ENCODE results near the gene VIPR1.

Gene VIPR1

DNA sequence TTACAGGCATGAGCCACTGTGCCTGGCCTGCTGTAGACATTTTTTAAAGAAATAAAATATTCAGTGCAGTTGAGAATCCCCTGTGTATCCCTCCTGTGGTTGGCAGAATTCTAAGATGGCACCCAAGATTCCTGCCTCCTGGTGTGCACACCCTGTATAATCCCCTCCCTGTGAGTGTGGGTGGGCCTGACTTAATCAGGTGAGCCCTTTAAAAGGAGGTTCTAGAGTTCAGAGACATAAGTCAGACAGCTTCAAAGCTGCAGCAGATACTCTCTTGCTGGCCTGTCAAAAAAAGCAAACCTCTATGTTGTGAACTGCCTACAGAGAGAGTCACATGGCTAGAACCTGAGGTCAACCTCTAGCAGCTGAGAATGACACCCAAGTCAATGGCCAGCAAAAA, 7.0 kb upstream of the VIPR1 start:
- DNase-seq: no peak

DNA sequence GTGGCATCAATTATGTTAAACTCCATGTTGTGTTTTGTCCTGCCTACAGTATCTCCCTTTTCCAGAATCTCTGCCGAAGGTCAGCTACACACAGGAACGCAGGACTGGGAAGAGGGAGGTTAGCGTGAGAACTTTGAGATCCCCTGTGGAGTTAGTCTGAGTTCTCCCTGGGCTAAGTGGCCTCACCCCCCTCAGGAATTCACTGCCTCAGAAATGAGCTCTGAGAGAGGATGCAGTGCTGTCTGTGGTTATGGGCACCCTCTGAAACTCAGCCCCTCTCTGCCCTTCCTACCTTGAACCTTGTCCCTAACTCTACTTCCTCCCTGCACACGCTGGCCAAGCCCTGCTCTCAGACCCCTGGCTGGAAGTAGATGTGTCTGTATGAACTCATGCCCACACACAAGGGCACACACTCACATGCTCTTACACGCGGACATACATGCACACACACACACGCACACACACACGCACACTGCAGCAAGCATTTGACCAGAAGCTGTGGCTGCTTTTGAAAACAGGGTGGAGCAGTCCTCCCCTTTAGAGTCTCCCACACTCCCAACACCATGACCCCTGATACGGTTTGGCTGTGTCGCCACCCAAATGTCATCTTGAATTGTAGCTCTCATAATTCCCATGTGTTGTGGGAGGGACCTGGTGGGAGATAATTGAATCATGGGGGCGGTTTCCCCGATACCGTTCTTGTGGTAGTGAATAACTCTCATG, 5.3 kb upstream of the VIPR1 start:
- no peak for DNase-seq

DNA sequence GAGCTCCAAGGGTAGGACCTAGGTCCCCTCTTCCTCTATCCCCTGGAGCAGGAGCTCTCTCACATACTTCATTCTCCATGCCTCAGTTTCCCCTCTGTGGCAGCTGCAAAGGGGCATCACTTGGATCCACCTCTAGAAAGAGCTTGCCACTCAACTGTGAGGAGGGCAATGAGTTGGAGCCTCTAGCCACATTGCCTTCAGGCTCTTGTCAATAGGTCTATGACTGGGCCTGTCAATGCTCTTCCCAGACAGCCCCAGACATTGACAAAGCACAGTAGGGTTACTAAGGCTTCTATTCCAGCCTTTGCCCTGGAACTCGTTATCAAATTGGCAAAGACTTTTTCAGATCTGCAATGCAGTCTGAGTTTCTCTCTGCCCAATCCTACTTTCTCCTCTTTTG, 4.4 kb upstream of the VIPR1 start:
- no peak for DNase-seq

DNA sequence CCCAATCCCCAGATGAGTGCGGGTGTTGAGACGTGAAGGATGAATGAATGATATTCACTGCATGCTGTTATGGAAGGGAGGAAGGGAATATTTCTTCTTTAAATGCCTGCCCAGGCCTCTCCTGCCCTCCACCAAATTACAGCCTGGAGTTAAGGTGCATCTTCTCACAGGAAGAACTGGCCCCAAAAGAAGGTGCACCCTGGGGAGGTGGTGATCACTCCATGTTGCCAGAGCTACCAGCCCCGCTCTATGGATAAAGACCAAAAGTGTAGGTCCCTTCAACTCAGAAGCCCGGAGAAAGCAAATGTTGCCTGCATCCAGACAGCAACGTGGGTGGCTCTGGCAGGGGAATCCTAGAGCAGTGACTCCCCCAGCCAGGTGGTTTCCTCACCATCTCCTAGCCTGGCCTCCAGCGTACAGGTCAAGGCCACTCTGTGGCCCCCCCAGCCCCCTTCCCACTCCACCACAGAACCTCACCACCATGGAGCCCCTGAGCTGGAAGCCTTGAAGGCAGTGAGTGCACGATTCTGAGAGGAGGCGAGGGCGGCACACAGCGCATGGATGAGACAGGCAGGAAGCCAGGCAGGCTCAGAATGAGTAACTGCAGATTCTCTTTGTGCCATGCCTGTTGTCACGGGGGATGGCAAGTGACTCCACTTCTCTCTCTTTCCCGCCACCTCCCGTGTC, 3.5 kb upstream of the VIPR1 start:
- no peak for DNase-seq

DNA sequence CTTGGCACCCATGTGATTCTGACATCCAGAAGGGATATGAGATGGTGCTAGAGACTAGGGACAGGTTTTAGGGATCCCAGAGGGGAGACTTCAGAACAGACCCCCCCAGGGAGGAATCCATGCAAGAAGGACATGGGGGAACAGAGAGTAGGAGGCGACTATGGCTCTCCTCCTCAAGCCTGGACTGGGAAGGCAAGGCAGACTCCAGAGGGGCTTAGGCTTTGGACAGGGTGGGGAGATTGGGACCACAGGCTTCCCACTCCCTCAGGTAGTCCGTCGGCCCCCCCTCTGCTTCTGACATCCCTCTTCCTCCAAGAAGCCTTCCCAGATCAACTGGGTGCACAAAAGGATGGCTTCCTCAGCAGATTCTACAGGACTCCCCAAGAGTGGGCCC, 3.0 kb upstream of the VIPR1 start:
- no peak for DNase-seq

DNA sequence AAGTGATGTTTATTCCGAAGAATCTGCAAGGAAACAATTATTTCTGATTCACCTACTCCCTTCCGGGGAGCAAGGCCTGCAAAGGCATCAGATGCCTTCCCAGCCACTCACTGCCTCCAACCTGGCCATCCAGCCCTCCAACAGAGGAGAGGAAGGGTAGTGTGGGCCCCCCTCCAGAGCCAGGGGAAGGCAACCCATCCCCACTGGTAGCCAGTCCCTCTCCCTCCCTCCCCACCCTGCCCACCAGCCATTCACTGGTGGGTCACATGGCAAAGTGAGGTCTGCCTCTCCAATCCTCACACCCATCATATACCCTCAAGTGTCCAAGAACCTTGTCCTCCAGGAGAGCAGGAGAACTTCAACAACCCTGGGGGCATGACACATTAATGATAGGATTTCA, 2.4 kb upstream of the VIPR1 start:
- DNase-seq: no peak

DNA sequence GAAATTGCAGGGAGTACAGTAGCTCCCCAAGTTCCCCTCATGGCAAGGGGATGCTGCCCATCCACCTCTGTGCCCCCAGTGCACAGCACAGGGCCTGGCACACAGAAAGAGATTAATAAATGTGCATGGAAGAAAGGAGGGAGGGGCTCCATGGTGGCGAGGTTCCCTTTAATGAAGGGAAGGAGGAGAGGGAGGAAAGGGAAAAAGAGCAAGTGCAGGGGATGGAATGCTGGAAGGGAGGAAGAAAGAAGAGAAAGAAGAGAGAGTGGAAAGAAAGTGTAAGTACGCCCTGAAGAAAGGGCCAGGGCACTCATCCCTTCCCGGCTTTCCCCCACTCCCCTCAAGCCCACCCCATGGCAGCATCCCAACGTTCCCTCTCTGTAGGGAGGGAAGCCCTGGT, 1.5 kb upstream of the VIPR1 start:
- DNase-seq: no peak

DNA sequence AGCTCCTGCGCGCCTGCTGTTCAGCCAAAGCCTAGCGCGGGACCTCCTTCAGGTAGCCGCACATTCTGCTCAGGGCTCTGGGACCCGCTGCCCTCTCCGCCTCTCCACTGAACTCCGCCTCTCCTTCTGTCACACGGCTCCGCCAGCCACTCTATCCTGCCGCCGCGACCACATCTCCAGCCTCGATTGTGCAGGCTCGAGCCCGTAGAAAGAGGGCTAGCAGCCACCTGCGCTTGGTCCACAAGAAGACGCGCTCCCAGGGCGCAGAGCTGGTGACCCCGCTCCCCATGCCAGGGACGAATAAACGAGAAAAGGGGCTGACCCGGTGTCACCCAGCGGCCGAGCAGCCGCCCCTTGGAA, 1.1 kb upstream of the VIPR1 start:
- DNase-seq: no peak

DNA sequence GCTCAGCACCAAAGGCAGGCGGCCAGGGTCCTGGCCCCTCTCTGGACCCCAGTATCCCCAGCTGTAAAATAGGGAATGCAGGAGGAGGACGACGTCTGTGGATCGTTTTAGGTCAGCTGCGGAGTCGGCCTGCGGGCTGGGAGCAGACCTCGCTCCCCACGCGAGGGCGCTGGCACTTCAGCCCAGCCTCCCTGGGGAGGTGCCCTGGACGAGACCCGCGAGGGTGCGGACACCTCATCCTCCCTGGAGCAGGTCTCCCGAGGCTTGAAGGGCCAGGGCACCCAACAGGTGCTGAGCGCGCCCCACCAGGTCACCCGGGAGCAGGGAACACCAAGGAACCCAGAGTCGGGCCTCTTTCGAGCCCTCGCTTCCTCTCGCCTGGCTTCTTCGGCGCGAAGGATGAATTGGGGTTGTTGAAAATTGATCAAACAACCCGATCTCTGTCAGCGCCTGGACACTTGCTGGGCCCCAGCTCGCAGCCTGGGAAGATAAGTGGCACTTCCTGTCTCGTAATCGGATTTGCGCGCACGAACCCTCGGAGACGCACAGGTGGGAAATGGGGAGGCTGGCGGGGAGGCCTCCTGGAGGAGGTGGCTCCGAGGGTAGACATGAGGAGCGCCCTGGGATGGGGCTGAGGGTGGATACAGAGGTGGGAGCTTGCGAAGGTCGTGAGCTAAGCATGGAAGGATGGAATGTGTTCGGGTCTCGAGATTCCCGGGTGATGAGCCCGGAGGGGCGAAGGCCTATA, 588 bp upstream of the VIPR1 start:
- DNase-seq: no peak

DNA sequence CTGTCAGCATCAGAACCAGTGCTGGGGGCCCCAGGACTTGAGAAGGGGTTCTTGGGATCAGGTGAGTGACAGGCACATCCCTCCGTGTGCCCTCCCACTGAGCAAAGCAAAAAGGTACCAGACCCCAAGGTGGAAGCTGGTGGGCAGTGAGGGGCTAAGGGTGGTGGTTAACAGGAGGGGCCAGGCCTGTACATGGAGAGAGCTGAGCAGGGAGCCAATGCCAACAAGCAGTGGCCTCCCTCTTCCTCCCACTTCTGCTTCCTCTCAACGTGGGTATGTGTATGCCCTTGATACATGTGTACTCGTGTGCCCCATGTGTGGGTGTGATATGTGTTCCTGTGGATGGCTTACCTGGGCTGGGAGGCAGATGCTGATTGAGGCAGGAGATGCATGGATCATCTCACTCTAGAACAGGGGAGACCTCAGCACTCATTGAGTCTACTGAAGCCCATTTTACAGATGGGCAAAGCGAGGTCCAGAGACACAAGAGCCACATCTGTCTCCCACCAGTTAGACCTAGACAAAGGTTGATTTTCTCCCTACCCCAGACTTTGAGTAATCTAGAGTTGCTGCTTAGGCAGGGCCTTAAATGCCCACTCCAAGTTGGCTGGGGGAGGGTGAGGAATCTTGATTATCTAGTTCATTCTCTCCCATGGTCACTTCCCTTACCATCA, 945 bp downstream of the VIPR1 start:
- no peak for DNase-seq

DNA sequence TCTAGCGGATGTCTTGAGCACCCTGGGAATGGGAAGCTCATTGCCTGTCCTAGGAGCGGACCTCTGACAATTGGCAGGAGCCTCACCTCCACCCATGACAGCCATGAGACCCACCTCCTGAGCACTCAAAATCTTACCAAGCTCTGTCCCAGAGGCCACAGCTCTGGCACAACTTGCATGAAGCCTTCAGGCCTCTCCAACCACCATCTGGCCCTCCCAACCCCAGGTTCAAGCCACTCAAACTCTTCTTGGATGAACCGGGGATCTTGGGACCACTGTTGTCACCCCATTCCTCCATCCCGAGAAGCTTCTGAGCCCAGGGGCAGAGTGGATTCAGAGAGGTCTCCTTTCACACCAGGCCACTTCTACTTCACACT, 1.5 kb downstream of the VIPR1 start:
- DNase-seq: no peak

DNA sequence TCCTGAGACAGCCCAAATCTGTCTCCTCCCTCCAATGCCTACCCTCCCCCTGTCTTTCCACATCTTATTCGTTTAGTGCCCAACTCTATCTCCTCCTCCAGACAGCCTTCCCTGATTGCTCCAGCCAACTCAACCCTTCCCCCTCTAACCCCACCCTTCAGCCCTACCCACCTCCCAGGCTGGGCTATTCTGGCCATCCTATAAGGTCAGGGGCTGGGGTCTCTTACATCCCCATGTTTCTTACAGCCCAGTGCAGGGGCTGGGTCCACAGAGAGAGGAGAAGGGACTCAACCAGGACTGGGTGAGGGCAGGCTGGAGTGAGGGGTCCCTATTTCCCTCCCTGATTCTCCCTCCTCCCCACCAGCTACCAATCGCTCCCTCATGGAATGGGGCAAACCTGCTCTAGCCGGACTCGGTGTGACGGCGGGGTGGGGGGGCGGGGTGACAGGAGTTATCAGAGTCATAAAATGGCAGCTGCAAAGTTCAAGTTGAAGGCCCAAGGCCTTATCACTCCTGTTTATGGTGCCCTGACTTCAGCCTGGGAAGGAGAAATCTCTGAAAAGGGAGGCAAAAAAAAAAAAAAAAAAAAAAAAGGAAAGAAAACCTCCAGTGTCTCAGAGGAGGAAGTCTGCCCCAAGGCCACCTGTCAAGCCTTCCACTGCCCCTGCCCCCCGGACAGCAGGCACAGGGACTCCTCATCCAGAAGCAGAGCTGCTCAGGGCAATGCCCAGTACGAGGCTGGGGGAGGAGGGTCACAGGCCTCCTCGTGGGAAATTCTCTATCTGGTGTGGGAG, 2.1 kb downstream of the VIPR1 start:
- no peak for DNase-seq

DNA sequence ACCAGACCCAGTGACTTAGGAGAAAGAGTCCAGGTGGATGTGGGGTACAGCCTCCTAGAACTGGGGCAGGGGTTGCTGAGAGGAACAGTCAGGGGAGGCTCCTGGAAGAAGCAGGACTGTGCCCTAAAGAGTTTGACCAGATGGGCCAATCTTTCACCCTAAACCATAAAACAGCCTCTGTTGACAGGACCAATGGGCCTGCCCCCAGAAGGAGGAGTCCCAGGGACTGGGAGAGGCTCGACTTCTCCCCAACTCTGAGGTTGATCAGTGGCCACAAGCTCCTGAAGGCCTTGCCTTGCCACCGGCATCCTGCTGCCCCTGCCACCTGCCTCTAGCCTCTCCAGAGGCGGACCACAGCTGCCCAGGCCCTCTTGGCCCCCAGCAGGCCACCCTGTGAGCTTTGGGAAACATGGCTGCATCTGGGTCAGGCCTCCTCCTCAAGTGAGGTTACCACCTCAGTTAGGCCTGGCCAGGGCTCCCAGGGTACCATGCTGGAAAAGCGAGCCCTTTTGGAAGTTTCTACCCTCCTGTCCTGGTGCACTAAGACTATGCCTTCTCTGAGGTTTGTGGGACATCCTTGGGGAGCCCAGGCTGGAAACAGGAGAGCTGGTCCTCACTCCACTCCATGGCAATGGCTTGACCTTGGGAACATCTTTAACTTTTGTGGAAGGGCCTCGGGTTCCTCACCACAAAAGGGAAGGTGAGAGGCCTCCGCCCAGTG, 2.8 kb downstream of the VIPR1 start:
- DNase-seq: no peak

DNA sequence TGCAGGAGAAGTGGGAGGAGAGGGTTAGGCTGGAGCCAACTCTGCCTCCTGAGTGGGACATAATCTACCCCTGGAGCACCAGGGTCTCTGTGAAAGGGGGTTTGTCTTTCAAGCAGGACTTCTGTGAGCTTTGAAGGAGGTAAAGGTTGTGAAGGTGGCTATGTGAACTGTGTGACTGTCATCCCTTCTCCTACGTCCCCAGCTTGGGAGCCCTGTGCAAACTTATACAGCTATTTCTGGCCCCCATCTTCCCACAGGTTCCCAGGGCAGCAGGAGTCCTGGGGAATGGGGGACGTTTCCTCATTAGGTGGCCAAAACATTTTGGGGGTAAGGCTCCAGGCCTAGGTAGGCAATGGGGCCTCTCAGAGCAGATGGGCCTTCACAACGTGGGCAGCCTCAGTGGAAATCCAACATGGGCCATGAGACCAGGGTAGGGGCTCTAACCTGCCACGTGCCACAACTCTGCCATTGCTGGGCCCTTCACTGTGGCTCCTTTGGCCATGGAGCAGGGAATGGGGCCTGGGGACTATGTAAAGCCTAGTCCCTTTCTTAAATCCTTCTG, 3.5 kb downstream of the VIPR1 start:
- no peak for DNase-seq

DNA sequence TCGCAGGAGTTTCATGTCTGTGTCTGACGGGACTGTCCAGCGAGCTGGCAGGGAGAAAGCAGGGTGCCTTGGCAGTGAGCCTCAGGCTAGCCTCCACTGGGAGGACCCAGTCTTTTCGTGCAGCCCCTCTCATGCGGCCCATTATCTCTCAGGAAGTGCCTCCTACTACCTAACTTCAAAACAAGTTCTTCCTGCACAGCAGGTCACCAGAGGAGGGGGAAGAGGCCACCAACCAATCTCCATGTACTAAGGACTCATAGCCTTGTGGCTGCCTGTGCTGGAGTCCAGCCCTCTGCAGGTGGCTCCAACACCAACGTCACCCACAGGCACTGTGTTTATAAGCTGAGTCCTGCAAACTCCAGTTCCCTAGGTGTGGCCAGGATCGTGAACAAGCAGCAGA, 4.8 kb downstream of the VIPR1 start:
- no peak for DNase-seq

DNA sequence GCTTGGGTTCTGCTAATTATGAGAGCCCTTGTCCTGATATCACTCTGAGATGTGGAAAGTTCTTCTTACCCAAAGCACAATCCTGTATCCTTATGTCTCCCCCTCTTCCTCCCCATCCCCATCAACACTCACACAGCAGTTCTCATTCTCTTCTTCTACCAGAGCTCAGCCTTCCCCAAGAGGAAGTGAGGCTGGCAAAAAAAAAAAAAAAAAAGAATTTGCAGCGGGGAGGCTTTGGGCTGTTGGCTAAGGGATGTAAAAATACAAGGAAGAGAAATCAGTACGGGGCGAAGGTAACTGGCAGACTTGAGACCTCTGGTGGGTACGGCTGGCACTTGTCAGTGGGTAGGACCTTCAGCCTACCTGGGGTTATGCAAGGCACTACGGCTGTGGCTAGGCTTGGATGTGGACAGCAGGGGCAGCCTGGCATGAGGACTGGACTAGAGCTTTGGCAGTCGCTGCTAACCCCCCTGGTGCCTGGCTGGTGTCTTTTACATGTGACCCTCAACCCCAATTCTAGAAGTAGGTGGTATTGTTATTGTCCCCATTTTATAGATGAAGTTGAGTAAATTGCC, 5.4 kb downstream of the VIPR1 start:
- DNase-seq: no peak

DNA sequence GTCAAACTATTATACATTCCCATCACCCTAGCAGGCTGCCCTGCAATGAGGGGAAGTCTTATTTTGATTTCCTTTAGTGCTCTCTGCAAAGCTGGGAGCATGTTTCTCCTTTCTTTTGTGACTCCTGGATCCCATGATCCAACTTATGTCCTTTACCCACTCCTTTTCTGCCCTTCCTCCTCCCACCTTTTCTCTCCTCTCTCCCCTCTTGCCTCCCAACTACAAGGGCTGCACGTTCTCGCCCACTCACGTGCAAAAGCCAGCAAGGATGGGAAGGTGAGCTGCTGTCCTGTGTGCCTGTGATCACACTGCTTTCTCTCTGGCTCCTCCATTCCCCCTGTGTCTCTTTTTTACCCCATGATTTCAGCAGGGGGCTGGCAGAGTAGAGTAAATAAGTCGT, 6.1 kb downstream of the VIPR1 start:
- no peak for DNase-seq

DNA sequence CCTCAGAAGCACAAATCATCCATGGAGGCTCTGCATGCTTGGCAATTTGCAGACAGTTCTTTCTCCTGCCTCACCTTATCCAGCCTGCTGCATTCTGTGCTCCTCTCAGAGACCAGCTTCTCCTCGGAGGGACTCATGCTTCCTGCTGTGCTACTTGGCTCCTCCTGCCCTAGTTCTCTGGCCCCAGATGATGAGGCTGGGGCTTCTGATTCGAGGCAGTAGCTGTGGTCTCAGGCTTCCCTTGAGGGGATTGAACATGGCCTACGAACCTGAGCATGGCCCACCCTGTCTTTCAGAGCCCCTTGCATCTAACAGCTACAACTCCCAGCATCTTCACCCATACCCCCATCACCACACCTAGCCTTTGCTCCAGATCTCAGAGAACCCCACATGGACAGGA, 6.7 kb downstream of the VIPR1 start:
- no peak for DNase-seq

DNA sequence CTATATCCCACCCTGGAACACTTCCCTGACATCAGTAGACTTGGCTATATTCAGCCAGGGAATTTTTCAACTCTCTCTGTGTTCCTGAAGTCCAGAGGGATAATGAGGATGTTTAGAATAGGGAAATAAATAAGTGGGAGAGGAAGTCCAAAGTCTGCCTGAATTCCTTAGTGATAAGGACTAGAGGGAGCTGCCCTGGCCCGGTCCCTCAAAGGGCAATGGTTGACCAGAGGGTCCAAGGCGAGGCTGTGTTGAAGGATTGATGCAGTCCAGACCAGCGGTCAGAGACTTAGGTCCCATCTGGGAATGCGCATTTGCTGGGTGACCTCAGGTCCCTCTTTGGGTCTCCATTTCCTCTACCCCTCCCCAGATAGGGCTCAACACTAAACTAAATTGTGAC, 7.9 kb downstream of the VIPR1 start:
- no peak for DNase-seq

DNA sequence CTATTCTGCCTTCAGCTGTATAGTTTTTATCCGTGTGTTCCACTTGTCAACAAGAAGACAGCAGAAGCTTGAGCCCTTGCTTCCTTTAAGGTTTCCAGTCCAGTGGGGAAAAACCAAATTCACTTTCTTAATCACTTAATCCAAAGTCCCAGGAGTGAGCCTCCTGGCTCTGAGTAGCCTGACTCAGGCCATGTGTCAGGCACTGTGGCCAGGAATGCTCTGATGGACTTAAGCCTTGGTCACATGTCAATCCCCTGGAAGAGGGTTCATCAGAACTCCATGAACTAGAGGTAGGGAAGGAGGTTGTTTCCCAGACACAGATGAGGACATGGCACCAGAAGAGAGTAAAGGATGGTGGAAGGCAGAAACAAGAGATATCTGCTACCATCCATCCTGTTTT, 8.8 kb downstream of the VIPR1 start:
- no peak for DNase-seq

DNA sequence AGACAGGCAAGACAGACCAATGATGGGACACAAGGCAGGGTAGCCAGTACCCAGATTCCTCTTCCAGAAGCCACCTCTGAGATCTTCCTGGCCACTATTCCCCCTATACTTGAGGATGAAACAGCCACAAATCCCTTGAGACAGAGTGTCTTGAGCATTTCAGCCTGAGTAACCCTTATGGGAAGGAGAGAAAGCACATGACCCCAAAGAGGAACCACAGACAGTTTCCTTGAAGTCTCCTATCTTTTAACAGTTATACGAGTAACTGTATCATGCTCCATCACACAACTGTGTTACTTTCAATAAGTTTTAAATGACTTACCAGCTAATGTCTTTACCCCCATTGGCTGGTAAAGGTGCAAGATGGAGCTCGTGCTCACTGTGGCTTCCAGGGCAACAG, 9.3 kb downstream of the VIPR1 start:
- no peak for DNase-seq

DNA sequence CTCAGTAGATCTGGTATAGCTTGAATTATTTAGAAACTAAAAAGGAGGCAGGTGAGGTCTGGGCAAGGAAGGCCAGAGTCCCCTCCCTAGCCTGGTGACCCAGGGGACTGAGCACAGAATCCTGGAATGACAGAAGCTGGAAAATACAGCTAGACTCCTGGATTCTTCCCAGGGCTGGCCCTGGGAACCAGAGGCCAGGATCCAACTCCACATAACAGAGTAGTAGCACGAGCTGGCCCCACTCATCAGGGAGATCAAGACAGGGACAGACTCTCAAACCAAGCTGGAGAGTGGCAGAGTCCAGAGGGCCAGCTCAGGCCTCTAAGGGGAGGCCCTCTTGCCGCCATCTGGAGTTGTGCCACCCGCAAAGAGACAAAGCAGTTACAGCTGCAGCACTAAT, 10.7 kb downstream of the VIPR1 start:
- no peak for DNase-seq

Measured in GF-D8 (cell line).